Measurements from ENCODE around the gene HSD17B7. TPM values are rescaled to one million over a fixed set of nuclear protein-coding genes. Genes with fewer than 3 reads are reported as not detected.
A peak's percentile ranks its signal among the peaks of the same experiment; 100 is the strongest.
"Not testable (repeated sequence)": the region's sequence is repeated elsewhere in the genome, so short reads cannot be mapped to it uniquely, and the experiment has no call there.

Gene HSD17B7
- total RNA-seq (2021) (25.0 to 32.9 TPM (median 30.6 TPM) in 3 replicates), Bru-seq, nascent RNA (percentile 90 among the genes with signal in this experiment)
- long read RNA-seq, experiment 1, transcript HSD17B7-201 (9 exons, 1,190 nt), result major isoform, 60 of 90 reads
- long read RNA-seq, experiment 1, partial matches to known transcripts, result 8 of 90 reads
- long read RNA-seq, experiment 1, other reads (novel, unspliced or antisense), result 22 of 90 reads
- long read RNA-seq, experiment 2, transcript HSD17B7-201 (9 exons, 1,190 nt), result major isoform, 18 of 38 reads
- long read RNA-seq, experiment 2, partial matches to known transcripts, result 16 of 38 reads
- long read RNA-seq, experiment 2, other reads (novel, unspliced or antisense), result 4 of 38 reads
- long read RNA-seq, experiment 3, transcript HSD17B7-201 (9 exons, 1,190 nt), result major isoform, 108 of 118 reads
- long read RNA-seq, experiment 3, partial matches to known transcripts, result 0 of 118 reads
- long read RNA-seq, experiment 3, other reads (novel, unspliced or antisense), result 9 of 118 reads

- POLR2A ChIA-PET; H3K27me3 Mint-ChIP-seq (ENCODE audit: low read depth); H3K9me3 Mint-ChIP-seq; H3K4me1 Mint-ChIP-seq: not testable (repeated sequence)
- peak; percentile 58 for TF ChIP-seq SP1 (CRISPR knock-in tag; conservative IDR thresholded peaks at IDR 0.05)
- 0 out of 2 replicates have a peak, but pooled peaks have one; percentile 10 for TF ChIP-seq CREM (CRISPR knock-in tag; IDR thresholded peaks at IDR 0.05)
- Mint-ChIP-seq H3K27ac (peak within 1 kb of the TSS; percentile 94), H3K4me3 (peak within 1 kb of the TSS; percentile 85), H3K36me3 (peaks cover 10% of the 10 kb centered on the region)
- ATAC-seq (peak; percentile 99), DNase-seq (ENCODE audit: low spot score) (peak; percentile 86)
- CTCF ChIA-PET, result interaction anchor here (0.6 kb wide), 1 partner anchor 1565 kb away, joined by 3 read pairs; no protein-coding TSS in a partner anchor
Measured at GRCh38 chr1:162790303-162790984, at the start of gene HSD17B7. Gene HSD17B7 (plus strand): TSS chr1:162790702. CDS start chr1:162790801, 99 bp downstream.

DNA sequence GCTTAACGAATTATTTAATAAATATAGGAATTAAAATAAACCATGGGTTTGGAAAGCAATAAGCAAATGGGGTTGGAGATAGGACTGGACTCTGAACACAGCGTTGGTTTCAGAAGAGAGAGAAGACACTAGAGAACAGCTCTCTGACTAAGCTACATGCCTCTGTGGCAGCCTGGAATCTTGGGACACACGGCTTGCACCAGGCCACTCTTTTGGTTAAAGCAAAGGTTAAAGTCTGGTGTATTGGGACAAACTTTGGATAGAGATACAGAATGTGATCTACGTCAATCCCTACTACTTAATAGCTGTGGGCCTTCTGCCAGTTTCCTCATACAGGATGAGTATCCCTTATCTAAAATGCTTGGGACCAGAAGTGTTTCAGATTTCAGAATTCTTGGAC is 49.7 kb upstream of the HSD17B7 start:
- peaks cover 7% of the 10 kb centered on the region; the same call in 1 of the 2 replicates for H3K36me3 Mint-ChIP-seq
- CTCF ChIA-PET, result no interaction called here
- TF ChIP-seq SMAD3 (CRISPR knock-in tag; IDR thresholded peaks at IDR 0.05; ENCODE audit: borderline replicate concordance) (no peak), E2F5 (CRISPR knock-in tag; IDR thresholded peaks at IDR 0.05) (no peak), ZNF232 (CRISPR knock-in tag; IDR thresholded peaks at IDR 0.05) (no peak), IRF2 (CRISPR knock-in tag; IDR thresholded peaks at IDR 0.05; ENCODE audit: borderline replicate concordance, low read depth) (no peak), GABPB1 (CRISPR knock-in tag; IDR thresholded peaks at IDR 0.05) (no peak), TEAD4 (CRISPR knock-in tag; IDR thresholded peaks at IDR 0.05) (no peak), ZNF423 (CRISPR knock-in tag; IDR thresholded peaks at IDR 0.05) (no peak), IRF1 (CRISPR knock-in tag; IDR thresholded peaks at IDR 0.05) (no peak), ZNF138 (CRISPR knock-in tag; conservative IDR thresholded peaks at IDR 0.05) (no peak), USF2 (CRISPR knock-in tag; IDR thresholded peaks at IDR 0.05) (no peak), STAT6 (CRISPR knock-in tag; conservative IDR thresholded peaks at IDR 0.05; ENCODE audit: low read depth) (no peak), CREM (CRISPR knock-in tag; IDR thresholded peaks at IDR 0.05) (no peak), NFATC4 (CRISPR knock-in tag; IDR thresholded peaks at IDR 0.05) (no peak), NFYB (CRISPR knock-in tag; conservative IDR thresholded peaks at IDR 0.05; ENCODE audit: low read depth) (no peak)
- TF ChIP-seq, protein P1, sequence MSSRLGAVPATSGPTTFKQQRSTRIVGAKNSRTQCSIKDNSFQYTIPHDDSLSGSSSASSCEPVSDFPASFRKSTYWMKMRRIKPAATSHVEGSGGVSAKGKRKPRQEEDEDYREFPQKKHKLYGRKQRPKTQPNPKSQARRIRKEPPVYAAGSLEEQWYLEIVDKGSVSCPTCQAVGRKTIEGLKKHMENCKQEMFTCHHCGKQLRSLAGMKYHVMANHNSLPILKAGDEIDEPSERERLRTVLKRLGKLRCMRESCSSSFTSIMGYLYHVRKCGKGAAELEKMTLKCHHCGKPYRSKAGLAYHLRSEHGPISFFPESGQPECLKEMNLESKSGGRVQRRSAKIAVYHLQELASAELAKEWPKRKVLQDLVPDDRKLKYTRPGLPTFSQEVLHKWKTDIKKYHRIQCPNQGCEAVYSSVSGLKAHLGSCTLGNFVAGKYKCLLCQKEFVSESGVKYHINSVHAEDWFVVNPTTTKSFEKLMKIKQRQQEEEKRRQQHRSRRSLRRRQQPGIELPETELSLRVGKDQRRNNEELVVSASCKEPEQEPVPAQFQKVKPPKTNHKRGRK (CRISPR knock-in tag; IDR thresholded peaks at IDR 0.05; ENCODE audit: borderline replicate concordance), result no peak
- TF ChIP-seq, protein P2, sequence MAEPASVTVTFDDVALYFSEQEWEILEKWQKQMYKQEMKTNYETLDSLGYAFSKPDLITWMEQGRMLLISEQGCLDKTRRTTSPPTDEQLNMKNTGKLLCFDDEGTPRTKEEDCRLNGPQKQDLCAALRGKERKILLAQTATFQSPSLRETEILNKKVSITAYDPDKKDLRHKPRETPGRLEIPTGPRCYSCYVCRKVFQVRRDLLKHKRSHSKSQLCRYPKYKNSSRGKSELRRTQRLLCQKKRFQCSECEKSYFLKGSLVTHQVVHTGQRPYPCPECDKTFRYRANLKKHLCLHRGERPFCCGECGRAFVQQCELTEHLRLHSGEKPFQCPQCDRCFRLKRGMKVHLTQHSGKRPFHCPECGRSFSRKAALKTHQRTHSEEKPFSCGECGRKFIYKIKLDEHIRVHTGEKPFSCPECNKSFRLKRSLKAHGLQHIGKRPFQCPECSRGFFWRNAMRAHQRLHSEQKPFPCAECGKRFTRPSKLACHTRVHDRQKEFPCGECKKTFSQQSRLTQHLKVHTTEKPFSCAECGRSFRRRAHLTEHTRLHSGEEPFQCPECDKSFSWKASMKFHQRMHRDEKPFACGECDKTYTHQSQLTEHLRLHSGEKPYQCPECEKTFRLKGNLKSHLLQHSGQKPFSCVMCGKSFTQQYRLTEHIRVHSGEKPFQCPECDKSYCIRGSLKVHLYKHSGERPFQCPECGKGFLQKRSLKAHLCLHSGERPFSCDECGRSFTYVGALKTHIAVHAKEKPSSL (CRISPR knock-in tag; conservative IDR thresholded peaks at IDR 0.05), result no peak
- TF ChIP-seq, protein P3, sequence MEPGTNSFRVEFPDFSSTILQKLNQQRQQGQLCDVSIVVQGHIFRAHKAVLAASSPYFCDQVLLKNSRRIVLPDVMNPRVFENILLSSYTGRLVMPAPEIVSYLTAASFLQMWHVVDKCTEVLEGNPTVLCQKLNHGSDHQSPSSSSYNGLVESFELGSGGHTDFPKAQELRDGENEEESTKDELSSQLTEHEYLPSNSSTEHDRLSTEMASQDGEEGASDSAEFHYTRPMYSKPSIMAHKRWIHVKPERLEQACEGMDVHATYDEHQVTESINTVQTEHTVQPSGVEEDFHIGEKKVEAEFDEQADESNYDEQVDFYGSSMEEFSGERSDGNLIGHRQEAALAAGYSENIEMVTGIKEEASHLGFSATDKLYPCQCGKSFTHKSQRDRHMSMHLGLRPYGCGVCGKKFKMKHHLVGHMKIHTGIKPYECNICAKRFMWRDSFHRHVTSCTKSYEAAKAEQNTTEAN (CRISPR knock-in tag; IDR thresholded peaks at IDR 0.05), result no peak

More for the DNA sequence above, 49.7 kb upstream of the HSD17B7 start:
- H3K27me3 Mint-ChIP-seq (ENCODE audit: low read depth), result no peaks in the 10 kb centered on the region
- no peak for ATAC-seq
- no peak overlapping the region for H3K4me3 Mint-ChIP-seq
- no peak for DNase-seq (ENCODE audit: low spot score)
- POLR2A ChIA-PET, result no interaction called here
- H3K27ac Mint-ChIP-seq, result no peak overlapping the region
- H3K4me1 Mint-ChIP-seq, result no peaks in the 10 kb centered on the region
- H3K9me3 Mint-ChIP-seq, result peaks cover 23% of the 10 kb centered on the region

Data from WTC11 (cell line).